A673 (cell line): Measurements from ENCODE around the gene TBC1D2B.

Experiments used
- EZH2 ChIP-seq: fragments of 200-600 bp; sonication (generic); IDR thresholded peaks from 2 replicates; pipeline ENCODE4 v1.6.1; 2017; ENCODE audit warnings: borderline replicate concordance, low read depth, mild to moderate bottlenecking, mixed read lengths, antibody characterized with exemption, low read length; ENCODE audit not compliant: poor library complexity, severe bottlenecking
- TF ChIP-seq, protein P1 (sequence below): fragments of 300-800, 200-600 bp; sonication (generic); conservative IDR thresholded peaks from 2 replicates; pipeline ENCODE4 v1.5.1; 2017; ENCODE audit warnings: low read depth, mild to moderate bottlenecking, antibody characterized with exemption, low read length, moderate library complexity, mixed read lengths

DNA sequence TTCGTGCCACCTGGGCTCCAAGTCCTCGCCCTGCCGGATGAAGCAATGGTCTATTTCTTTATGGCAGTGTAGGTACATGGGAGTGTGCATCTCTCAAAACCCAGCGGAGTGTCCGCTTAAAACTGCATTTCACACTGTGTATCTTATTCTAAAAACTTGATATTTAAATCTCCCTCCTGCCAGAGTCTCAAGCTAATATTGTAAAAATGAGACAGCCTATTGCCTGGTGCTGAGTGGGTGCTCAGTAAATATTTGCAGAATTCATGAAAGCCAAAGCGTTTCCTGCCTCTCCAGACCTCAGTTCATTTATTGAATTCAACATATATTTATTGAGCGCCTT, 330 bp upstream of the TBC1D2B start:
- TF ChIP-seq, protein P1, sequence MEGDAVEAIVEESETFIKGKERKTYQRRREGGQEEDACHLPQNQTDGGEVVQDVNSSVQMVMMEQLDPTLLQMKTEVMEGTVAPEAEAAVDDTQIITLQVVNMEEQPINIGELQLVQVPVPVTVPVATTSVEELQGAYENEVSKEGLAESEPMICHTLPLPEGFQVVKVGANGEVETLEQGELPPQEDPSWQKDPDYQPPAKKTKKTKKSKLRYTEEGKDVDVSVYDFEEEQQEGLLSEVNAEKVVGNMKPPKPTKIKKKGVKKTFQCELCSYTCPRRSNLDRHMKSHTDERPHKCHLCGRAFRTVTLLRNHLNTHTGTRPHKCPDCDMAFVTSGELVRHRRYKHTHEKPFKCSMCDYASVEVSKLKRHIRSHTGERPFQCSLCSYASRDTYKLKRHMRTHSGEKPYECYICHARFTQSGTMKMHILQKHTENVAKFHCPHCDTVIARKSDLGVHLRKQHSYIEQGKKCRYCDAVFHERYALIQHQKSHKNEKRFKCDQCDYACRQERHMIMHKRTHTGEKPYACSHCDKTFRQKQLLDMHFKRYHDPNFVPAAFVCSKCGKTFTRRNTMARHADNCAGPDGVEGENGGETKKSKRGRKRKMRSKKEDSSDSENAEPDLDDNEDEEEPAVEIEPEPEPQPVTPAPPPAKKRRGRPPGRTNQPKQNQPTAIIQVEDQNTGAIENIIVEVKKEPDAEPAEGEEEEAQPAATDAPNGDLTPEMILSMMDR, result no peak
- no peak for TF ChIP-seq EZH2
